Inferior parietal cortex (tissue), 1 donor: ENCODE results near the gene TOGARAM2.

Experiments
- DNase-seq: peaks from one replicate; pipeline ENCODE4 v3.0.0-alpha.2; 2016; ENCODE audit errors: extremely low spot score

Gene TOGARAM2

DNA sequence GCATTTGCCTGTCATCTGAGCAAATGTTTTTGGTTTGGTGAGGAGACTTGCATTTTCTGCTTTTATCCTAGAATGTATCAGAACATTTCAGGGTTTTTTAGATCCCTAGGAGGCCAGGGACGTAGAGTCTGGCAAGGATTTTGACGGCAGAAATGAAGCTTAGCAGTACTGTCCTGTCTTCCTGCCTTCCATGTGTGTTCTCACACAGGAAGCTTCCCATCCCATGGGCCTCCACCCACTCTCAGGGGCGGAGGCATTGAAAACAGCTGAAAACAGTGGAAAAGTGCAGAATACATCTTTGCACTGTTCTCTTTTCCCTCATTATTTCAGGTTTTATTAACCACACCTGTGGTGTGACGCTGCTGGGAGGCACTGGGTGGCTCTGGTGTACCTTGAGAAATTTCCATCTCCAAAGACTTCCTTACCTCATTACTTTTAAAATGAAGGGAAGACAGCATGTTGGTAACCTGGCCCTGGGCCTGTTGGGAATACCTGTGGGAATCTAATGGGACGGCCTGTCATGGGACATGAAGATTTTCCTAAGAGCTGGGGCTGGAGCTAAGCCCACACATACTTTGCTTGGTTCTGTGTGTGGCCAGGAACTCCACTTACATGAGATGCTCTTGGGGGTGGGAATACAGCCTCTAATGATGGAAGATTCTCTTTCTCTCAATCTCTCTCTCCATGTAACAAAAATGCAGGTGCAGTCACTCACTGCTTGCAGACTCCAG is 72.7 kb downstream of the TOGARAM2 start:
- no peak for DNase-seq

DNA sequence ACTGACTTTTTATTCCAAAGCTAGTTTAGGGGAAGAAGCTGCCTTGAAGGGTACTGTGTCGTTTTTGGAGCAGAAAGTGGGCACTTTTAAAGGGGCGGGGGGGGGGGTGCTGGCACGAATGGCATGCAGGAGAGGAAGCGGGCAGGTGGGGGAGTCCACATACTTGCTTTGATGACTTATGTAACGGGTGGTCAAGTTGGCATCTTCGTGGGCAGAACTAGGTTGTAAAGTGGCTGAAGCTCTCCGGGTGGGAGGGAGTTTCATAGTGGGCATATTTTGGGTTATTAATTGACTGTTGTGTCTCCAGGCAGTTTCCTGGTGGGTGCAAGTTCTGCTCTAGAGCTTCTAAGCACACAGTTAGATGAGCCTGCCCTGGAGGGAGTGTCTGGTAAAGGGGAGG is 73.3 kb downstream of the TOGARAM2 start:
- no peak for DNase-seq

DNA sequence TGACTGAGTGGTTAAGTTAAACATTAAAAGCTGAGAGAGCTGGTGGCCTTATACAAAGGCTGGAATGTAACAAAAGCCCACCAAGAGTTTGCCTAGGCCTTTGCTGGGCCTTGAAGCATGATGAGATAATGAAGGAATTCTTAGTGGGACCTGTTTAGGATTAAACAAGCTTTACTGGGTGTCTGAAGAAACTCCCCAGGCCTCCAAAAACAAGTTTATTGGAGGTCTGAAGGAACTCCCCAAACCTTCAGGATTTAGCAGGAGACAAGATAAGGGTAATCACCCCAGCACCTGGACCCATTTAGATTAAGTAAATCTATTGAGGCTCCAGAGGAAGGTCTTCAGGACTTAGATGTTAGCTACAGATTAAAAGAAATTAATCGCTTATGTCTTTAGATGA is 74.5 kb downstream of the TOGARAM2 start:
- no peak for DNase-seq

- no peak for DNase-seq
These were observed 75.4 kb downstream of the TOGARAM2 start for GRCh38 chr2:29056452-29056851.

DNA sequence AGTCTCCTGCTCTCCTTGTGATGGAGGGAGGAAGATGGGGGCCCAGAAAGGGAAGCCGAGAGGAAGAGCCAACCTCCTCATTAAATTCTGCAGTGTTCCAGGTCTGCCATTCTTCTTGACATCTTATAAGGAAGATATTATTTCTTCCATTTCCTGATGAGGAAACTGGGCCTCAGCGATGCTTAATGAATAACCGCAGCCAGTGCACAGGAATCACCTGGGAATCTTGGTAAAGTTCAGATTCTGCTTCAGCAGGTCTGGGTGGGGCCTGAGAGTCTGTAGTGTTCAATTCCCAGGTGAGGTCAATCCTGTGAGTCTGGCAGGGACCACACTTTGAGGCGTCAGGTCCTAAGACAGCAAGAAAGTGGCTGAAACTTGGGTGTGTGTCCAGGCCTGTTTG is 75.9 kb downstream of the TOGARAM2 start:
- no peak for DNase-seq

DNA sequence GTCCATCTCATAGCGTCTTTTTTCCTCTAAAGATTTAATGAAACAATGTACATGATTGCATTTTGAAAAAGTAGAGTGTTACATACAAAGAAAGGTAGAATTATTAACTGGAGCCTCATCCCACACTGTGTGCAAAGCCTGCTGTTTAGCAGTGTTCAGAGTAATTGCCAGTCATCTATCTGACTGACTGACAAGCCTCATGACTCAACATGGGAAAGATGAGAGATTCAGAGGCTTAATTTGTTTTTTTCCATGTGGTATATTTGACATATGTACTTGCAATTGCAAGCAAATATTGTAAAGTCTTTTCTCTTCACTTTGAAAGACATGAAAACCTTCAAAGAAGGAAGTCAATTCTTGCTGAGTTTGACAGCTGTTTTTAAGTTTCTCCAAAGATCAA is 78.5 kb downstream of the TOGARAM2 start:
- DNase-seq = no peak

DNA sequence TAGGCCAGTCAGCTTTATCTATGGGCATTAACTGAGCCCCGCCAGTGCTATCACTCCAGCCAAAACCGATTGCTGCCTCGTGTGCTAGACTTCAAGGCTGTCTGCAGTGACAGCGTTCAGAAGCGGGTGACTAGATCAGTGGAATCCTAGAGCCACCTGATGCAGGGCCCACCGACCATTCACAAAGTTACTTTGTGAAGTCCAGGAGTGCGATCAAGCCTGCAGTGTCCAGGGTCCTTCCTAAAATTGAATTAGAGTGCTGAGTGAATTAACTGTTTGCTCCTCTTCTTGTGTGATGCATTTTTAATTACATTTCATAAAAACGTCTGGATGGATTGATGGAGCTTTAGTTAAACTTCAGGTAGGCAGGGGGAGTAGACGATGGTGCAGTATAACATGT is 79.3 kb downstream of the TOGARAM2 start:
- no peak for DNase-seq

DNA sequence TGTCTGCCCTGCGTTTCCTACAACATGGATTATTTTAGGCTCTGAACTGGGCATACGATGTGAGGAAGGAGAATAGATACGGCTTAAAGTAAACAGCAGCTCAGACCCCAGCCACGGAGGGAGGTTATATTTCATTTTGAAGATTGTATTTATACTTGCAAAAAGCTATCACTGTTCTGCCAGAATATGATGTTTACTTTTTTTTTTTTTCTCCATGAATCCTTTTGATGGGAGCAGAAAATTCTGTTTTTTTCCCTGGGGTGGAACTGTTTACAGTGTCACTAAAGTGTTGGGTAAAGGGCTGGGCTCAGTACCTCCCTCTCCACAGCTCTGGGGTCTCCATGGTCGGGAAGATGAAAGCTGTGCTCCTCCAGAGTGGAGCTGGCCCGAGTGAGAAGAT is 80.1 kb downstream of the TOGARAM2 start:
- no peak for DNase-seq

GRCh38 chr2:29061616-29062015 is 80.5 kb downstream of the TOGARAM2 start:
- DNase-seq = no peak

GRCh38 chr2:29062371-29062770 is 81.3 kb downstream of the TOGARAM2 start:
- no peak for DNase-seq

GRCh38 chr2:29063056-29063455 is 82.0 kb downstream of the TOGARAM2 start:
- DNase-seq = no peak

DNA sequence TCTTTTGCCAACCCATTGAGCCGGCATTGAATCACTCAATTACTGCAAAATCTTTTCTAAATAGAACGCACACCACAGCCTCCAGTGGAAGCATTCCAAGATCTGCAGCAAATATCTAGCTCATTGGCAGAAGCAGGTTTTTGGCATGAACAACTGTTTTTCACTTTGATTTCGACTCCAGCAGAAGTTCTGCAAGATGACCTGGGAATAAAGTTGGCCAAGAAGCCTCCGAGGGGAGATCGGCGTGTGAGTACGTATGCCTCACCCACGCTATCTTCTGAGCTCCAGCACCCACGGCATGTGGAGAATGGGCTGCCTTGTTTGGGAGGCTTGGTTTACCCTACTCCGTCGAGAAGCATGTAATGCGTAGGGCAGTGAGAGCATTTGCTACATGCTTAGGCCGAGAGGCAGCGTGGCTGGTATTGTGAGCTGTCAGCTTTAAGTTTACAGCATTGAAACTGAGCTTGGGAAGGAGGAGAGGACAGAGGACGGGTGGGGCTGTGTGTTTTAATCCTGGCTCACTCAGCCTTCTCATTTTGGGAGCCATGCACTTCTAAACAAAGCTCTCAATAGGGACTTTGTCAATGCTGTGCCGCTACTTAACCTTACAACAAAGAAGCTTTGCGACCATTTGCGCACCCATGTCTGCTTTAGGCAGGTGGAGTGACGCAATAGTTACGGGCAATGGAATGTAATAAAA is 82.7 kb downstream of the TOGARAM2 start:
- DNase-seq = peak; percentile 65

DNA sequence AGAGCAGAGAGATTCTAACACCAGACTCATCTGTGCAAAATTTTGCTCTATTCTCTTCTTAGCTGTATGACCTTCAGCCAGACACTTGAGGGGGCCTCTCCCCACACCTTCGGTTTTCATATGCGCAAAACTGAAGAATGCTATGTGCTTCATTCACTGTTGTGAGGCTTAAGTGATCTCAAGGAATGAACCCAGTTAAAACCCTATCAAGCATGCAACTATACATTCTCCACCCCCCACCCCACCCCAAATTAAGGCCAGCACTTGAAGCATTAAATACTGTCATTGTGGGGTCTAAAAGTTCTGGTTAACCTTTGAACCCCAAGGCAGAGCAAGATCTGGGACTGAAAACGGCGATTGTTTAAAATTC is 83.2 kb downstream of the TOGARAM2 start:
- DNase-seq = no peak

DNA sequence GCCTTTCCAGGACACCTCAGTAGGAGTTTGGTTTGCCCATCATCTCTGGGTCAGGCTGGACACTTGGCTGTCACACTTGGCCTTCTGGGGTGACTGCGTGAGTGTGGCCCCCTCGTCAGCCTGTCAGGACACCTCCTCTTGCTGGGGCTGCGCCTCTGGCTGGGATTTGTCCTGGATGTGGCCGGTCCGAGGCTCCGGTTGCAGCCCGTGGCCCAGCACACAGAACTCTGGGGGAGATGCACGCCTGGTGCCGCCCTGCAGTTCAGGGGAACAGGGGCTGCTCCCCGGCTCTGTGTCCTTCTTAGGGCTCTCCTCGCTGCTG is 83.6 kb downstream of the TOGARAM2 start:
- no peak for DNase-seq

GRCh38 chr2:29065068-29065811 is 84.1 kb downstream of the TOGARAM2 start:
- DNase-seq = peak; percentile 49

GRCh38 chr2:29066271-29066860 is 85.3 kb downstream of the TOGARAM2 start:
- DNase-seq = no peak

GRCh38 chr2:29066997-29067605 is 86.0 kb downstream of the TOGARAM2 start:
- DNase-seq = no peak

DNA sequence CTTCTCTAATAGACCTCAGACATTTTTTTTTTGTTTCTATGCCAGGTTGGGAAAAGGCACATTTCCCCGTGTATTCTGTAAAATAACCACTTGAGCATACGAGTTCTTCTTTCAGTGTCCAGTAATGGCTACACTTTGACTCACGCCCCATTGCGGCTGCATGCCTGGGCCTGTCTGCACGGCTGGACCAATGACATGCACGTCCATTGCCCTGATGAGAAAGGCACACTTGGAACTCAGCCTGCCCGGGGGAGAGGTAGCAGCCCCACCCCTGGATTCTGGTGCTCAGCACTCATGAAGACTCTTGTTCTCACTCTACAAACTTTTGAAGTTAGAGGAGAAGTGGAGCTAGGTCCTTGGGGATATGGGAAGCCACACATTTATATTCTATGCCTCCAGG is 87.4 kb downstream of the TOGARAM2 start:
- DNase-seq = no peak

DNA sequence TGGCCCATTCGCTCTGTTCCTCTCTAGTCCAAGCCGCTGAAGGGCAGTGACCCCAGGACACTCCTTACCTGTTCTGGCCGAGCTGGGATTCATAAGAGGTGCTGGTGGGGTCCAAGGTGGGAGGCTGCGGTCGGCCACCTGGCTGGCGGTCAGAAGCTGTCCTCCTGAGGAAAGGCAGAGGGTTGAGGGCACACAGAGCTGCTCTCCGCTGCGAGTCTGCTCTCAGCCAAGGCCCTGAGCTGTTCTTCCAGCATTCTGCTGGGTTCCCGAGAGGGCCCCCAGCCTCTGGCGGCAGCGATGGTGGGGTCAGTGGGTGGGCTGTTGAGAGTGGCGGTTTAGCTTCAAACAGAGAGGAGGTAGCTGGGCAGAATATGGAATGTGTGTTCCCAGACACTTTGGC is 89.4 kb downstream of the TOGARAM2 start:
- no peak for DNase-seq

GRCh38 chr2:29071032-29071975 is 90.2 kb downstream of the TOGARAM2 start:
- no peak for DNase-seq

DNA sequence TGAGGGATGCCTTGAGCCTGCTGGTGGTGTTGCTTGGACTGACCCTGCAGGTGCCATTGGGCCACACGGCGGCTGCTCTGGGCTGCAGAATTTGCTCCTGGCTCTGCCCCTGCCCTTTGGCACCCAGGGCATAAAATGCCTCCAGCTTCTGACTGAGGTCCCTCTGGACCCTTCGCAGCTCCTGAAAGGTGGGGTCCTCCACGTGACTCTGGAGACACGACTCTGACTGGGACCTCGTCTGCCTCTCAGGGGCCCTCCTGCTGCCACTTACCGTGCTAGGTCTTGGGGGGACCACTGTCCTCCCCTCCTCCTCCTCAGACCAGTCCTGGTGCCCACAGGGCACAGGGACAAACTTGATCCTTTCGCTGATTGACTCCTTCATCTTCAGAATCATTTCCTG is 91.2 kb downstream of the TOGARAM2 start:
- no peak for DNase-seq
